Right atrium auricular region (tissue), 2 donors: ENCODE results near the gene NCBP1. TPM values are rescaled to one million over a fixed set of nuclear protein-coding genes. Genes with fewer than 3 reads are reported as not detected.

Experiments used
- DNase-seq: peaks from one replicate; pipeline ENCODE4 v3.0.0-alpha.2; 2019; ENCODE audit warnings: low spot score
- H3K27ac ChIP-seq, 2 donors: fragments of 200-600 bp; sonication (generic); 1 replicate in 1 of 2; 2 replicates in 1 of 2; pipeline ENCODE4 v1.5.1; 2016 to 2019
- H3K27me3 ChIP-seq, 2 donors: fragments of 200-600 bp; sonication (generic); one replicate each; pipeline versions ENCODE4 v1.5.1 to v1.6.0; 2017 to 2019
- H3K36me3 ChIP-seq: fragments of 200-600 bp; sonication (generic); one replicate; pipeline ENCODE4 v1.5.1; 2016
- H3K4me1 ChIP-seq, 2 donors: fragments of 200-600 bp; sonication (generic); one replicate each; pipeline versions ENCODE4 v1.5.1 to v1.6.0; 2017 to 2019
- H3K4me3 ChIP-seq, 2 donors: fragments of 200-600 bp; sonication (generic); 1 replicate in 1 of 2; 2 replicates in 1 of 2; pipeline ENCODE4 v1.5.1; 2017 to 2019; ENCODE audit warnings: mild to moderate bottlenecking in 1 of 2, moderate library complexity in 1 of 2
- H3K9me3 ChIP-seq, 2 donors: fragments of 200-600 bp; sonication (generic); one replicate each; pipeline ENCODE4 v1.5.1; 2019
- total RNA-seq, 2 donors: library from RNA; depleted of rRNA; stranded (reverse); fragments of >200 nt; gene quantifications; one replicate each; pipeline ENCODE4 v1.1.0, GENCODE V29; 2016
- TF ChIP-seq, protein P1 (sequence below), 2 donors: fragments of 200-600 bp; sonication (generic); IDR thresholded peaks; one replicate each; pipeline ENCODE4 v1.5.1; 2019; ENCODE audit warnings: antibody characterized with exemption in 2 of 2

The NCBP1 gene
- total RNA-seq, 2 donors from 2014 or later = 14.1 to 18.5 TPM

DNA sequence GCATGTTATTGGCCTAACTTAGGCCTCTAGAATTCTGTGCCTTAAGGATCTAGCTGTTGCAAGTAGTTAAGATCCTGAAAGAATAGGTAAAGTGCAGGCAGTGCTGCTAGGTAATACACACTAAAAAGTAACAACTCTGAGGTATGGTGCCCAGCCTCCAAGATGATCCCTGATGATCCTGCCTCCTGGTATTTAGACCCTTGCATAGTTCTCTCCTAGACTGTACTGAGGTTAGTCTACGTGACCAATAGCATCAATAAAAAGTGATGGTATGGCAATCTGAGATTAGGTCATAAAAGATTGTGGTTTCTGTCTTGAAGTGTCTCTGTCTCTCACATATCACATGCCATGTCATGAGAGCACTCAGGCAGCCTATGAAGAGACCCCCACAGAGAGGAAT is 9.7 kb upstream of the NCBP1 start:
- TF ChIP-seq, protein P1, sequence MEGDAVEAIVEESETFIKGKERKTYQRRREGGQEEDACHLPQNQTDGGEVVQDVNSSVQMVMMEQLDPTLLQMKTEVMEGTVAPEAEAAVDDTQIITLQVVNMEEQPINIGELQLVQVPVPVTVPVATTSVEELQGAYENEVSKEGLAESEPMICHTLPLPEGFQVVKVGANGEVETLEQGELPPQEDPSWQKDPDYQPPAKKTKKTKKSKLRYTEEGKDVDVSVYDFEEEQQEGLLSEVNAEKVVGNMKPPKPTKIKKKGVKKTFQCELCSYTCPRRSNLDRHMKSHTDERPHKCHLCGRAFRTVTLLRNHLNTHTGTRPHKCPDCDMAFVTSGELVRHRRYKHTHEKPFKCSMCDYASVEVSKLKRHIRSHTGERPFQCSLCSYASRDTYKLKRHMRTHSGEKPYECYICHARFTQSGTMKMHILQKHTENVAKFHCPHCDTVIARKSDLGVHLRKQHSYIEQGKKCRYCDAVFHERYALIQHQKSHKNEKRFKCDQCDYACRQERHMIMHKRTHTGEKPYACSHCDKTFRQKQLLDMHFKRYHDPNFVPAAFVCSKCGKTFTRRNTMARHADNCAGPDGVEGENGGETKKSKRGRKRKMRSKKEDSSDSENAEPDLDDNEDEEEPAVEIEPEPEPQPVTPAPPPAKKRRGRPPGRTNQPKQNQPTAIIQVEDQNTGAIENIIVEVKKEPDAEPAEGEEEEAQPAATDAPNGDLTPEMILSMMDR (IDR thresholded peaks at IDR 0.05) = no peak
- Histone ChIP-seq H3K36me3 (peaks cover 22% of the 10 kb centered on the region), H3K9me3 (no peaks in the 10 kb centered on the region), H3K27me3 (no peaks in the 10 kb centered on the region), H3K27ac (peak overlapping the region; percentile 41 to 77), H3K4me3 (no peak overlapping the region), H3K4me1 (peaks cover 0 to 12% of the 10 kb centered on the region in 2 donors)
- no peak for DNase-seq

DNA sequence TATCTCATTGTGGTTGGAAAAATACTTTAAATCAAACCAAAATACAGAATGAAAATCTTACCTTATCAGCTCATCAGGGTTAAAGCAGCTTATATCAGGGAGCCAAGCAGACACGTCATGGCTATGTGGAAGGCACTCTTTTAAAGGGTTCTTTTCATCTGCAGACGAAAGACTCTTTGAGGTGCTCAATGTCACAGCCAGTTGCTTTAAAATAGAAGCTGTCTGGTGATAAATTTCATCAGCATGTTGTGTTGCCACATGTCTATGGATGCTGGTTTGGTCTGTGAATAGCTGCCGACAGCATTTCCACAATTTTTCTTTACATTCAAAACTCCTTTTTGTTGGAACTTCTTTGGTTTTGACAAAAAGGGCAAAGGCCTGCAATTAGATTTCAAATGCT is 8.0 kb upstream of the NCBP1 start:
- peak overlapping the region; percentile 41 to 77 for H3K27ac ChIP-seq
- no peak for DNase-seq
- TF ChIP-seq, protein P1 (IDR thresholded peaks at IDR 0.05) = no peak
- H3K4me1 ChIP-seq = peaks cover 0 to 17% of the 10 kb centered on the region in 2 donors
- peaks cover 22% of the 10 kb centered on the region for H3K36me3 ChIP-seq
- H3K4me3 ChIP-seq = no peak overlapping the region
- no peaks in the 10 kb centered on the region for H3K27me3 ChIP-seq
- no peaks in the 10 kb centered on the region for H3K9me3 ChIP-seq

DNA sequence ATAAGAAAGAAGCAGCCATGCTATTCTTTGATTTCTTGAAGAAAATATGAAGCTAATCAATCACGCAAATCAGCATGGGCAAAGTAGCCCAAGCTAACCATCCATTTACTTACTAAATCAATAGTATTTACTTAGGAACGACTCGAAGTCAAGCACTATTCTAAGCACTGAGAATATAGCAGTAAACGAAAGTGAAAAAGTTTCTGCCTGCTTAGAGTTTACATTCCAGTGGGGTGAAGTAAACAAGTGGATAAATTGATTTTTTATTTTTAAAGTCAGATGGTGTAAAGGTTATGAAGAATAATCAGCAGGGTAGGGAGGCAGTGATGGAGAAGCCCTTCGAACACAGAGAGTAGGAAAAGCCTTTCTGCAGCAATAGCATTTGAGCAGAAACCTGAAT is 6.0 kb upstream of the NCBP1 start:
- H3K4me1 ChIP-seq = peaks cover 0 to 30% of the 10 kb centered on the region in 2 donors
- no peak for DNase-seq
- H3K4me3 ChIP-seq = no peak overlapping the region
- TF ChIP-seq, protein P1 (IDR thresholded peaks at IDR 0.05) = no peak
- H3K27ac ChIP-seq = peak overlapping the region; percentile 37 to 59
- H3K36me3 ChIP-seq = peaks cover 11% of the 10 kb centered on the region
- no peaks in the 10 kb centered on the region for H3K9me3 ChIP-seq
- no peaks in the 10 kb centered on the region for H3K27me3 ChIP-seq

- H3K27me3 ChIP-seq = no peaks in the 10 kb centered on the region
- DNase-seq = no peak
- TF ChIP-seq, protein P1 (IDR thresholded peaks at IDR 0.05) = no peak
- H3K9me3 ChIP-seq = no peaks in the 10 kb centered on the region
- H3K27ac ChIP-seq = peak overlapping the region; percentile 29 to 59
- no peak overlapping the region for H3K4me3 ChIP-seq
- peaks cover 4% of the 10 kb centered on the region for H3K36me3 ChIP-seq
- H3K4me1 ChIP-seq = peaks cover 0 to 30% of the 10 kb centered on the region in 2 donors
These were observed 5.0 kb upstream of the NCBP1 start for GRCh38 chr9:97628668-97629067.

DNA sequence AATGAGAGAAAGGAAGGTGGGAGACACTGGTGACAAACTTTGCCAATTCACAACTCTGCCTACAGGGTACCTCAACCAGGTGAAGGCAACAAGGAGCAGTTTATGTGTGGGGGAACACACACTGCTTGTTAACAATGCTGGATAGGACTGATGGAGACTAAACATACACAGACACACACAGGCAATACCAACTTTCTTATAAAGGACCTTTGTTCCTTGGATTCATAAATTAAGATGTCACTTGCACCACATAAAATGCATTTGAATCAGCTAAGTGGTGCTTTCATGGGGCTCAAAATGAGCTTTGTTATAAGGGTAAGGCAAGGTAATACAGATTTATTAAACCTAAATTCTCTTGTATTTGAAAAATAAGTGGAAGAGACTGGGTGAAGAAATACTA is 4.5 kb upstream of the NCBP1 start:
- no peak for DNase-seq
- H3K4me3 ChIP-seq = no peak overlapping the region
- peak overlapping the region; percentile 29 to 59 for H3K27ac ChIP-seq
- TF ChIP-seq, protein P1 (IDR thresholded peaks at IDR 0.05) = peak in 1 of 2 donors; percentile 6
- peaks cover 4% of the 10 kb centered on the region for H3K36me3 ChIP-seq
- H3K27me3 ChIP-seq = no peaks in the 10 kb centered on the region
- H3K9me3 ChIP-seq = no peaks in the 10 kb centered on the region
- peaks cover 0 to 31% of the 10 kb centered on the region in 2 donors for H3K4me1 ChIP-seq

DNA sequence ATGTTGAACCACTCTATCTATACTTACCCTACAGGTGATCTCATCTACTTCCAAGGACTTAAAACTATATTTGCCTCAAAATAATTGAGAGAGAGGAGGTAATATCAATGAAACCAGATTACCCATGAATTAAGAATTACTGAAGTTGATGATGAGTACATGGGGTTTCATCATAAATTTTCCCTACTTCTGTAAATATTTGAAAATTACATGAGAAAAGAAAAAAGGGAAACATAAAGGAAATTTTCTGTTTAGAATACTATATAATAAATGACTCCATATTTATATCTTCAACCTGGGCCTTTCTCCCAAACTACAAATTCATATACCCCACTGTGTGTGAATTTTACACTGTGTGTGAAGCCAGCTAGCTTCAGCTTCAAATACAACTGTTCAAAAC is 3.0 kb upstream of the NCBP1 start:
- no peak for DNase-seq
- Histone ChIP-seq H3K36me3 (peaks cover 4% of the 10 kb centered on the region), H3K27me3 (no peaks in the 10 kb centered on the region), H3K9me3 (no peaks in the 10 kb centered on the region), H3K27ac (no peak overlapping the region), H3K4me1 (peaks cover 0 to 46% of the 10 kb centered on the region in 2 donors), H3K4me3 (no peak overlapping the region)
- TF ChIP-seq, protein P1 (IDR thresholded peaks at IDR 0.05) = no peak
